ENCODE measurements around the gene ALG12.

DNA sequence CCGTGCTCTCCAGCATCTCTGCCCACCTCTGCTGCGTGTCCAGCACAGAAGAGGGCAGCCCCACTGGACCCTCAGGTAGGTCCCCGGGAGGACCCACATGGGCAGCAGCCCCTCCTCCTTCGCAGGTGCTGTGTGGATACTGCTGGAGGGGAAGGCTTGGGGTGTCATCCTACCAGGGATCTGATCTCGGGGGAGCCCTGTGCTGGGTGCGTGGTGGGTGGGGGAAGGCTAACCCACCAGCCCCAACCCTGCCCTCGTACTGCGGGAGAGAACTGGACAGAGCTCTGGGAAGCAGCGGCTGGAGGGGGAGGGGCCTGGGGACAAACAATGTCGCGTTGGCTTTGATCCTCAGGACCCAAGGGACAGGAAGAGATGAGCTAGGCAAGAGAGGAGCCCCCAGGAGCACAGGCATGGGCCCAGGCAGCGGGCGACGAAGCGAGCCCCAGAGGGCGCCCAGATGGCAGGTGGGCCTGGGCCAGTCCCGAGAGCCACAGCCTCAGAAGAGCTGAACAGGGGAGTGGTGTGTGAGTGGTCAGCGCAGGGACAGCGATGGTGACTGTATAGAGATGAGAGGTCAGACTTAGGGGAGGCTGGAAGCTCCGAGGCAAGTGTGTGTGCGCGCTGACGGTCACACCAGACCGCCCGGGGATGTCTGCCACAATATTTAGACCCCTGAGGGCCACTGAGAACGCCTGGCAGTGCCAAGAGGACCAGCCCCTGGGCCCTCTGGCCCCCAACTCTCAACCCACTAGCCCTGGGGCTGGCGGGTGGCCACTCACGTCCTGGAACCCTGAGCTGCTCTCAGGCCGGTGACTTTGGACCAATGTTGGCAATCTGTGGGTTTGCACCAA lies 40.9 kb upstream of the ALG12 start:
- TF ChIP-seq, protein P1, sequence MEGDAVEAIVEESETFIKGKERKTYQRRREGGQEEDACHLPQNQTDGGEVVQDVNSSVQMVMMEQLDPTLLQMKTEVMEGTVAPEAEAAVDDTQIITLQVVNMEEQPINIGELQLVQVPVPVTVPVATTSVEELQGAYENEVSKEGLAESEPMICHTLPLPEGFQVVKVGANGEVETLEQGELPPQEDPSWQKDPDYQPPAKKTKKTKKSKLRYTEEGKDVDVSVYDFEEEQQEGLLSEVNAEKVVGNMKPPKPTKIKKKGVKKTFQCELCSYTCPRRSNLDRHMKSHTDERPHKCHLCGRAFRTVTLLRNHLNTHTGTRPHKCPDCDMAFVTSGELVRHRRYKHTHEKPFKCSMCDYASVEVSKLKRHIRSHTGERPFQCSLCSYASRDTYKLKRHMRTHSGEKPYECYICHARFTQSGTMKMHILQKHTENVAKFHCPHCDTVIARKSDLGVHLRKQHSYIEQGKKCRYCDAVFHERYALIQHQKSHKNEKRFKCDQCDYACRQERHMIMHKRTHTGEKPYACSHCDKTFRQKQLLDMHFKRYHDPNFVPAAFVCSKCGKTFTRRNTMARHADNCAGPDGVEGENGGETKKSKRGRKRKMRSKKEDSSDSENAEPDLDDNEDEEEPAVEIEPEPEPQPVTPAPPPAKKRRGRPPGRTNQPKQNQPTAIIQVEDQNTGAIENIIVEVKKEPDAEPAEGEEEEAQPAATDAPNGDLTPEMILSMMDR (IDR thresholded peaks at IDR 0.05) = no peak
- TF ChIP-seq POLR2AphosphoS5 (IDR thresholded peaks at IDR 0.05) (peak in 1 of 3 donors; percentile 38), POLR2A (IDR thresholded peaks at IDR 0.05) (no peak), EP300 (IDR thresholded peaks at IDR 0.05) (no peak)

All from stomach (tissue), 4 donors.